PFSK-1 (cell line): ENCODE measurements around the gene CFAP77.

ENCODE experiments used
- TAF1 ChIP-seq: IDR thresholded peaks from 2 replicates; pipeline ENCODE4 v1.6.1; 2012; ENCODE audit warnings: low read length, control low read depth, borderline replicate concordance; ENCODE audit not compliant: insufficient read depth
- TF ChIP-seq, protein P1 (sequence below), 2 experiments: IDR thresholded peaks; 2 replicates each; pipeline versions ENCODE4 v1.6.1 to v1.8.0; 2011 to 2012; ENCODE audit warnings: low read depth in 2 of 2, low read length in 2 of 2, control low read depth in 1 of 2, inconsistent platforms in 1 of 2, mild to moderate bottlenecking in 1 of 2, moderate library complexity in 1 of 2; ENCODE audit not compliant: insufficient read depth in 1 of 2

DNA sequence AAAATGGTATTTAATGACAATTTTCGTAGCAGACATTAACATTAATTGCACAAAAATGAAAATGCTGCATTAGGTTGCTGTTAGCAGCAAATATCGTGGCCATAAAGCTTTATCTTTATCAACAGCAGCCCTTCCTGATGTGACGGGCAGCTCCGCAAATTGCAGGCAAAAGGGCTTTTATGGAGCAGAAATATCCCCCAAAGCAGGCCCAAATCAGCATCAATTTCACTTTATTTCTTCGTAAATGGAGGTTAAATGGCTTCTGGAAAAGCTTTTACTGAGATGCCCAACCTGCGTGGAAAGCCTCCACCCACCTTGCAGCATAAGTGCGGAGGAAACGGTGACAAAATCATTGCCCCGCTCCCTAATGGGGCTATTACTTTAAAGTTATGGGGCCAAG, 94.5 kb downstream of the CFAP77 start:
- TF ChIP-seq, protein P1, sequence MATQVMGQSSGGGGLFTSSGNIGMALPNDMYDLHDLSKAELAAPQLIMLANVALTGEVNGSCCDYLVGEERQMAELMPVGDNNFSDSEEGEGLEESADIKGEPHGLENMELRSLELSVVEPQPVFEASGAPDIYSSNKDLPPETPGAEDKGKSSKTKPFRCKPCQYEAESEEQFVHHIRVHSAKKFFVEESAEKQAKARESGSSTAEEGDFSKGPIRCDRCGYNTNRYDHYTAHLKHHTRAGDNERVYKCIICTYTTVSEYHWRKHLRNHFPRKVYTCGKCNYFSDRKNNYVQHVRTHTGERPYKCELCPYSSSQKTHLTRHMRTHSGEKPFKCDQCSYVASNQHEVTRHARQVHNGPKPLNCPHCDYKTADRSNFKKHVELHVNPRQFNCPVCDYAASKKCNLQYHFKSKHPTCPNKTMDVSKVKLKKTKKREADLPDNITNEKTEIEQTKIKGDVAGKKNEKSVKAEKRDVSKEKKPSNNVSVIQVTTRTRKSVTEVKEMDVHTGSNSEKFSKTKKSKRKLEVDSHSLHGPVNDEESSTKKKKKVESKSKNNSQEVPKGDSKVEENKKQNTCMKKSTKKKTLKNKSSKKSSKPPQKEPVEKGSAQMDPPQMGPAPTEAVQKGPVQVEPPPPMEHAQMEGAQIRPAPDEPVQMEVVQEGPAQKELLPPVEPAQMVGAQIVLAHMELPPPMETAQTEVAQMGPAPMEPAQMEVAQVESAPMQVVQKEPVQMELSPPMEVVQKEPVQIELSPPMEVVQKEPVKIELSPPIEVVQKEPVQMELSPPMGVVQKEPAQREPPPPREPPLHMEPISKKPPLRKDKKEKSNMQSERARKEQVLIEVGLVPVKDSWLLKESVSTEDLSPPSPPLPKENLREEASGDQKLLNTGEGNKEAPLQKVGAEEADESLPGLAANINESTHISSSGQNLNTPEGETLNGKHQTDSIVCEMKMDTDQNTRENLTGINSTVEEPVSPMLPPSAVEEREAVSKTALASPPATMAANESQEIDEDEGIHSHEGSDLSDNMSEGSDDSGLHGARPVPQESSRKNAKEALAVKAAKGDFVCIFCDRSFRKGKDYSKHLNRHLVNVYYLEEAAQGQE (IDR thresholded peaks at IDR 0.05; ENCODE audit: insufficient read depth in 1 of 2, low read depth in 2 of 2, low read length in 2 of 2) = no peak
- no peak for TF ChIP-seq TAF1
